GM19023 (cell line): Measurements from ENCODE around the gene POU2AF1.
A peak's percentile ranks its signal among the peaks of the same experiment; 100 is the strongest.

Experiments used
- ATAC-seq: cut with Tn5 transposase; IDR thresholded peaks from one replicate; pipeline ENCODE4 v1.9.1; 2021; ENCODE audit warnings: mild to moderate bottlenecking, moderate library complexity; ENCODE audit not compliant: unreplicated experiment

Gene POU2AF1

GRCh38 chr11:111388420-111388819, 9.3 kb upstream of the POU2AF1 start:
- no peak for ATAC-seq

- ATAC-seq, result no peak
Measured at GRCh38 chr11:111387363-111387762, 8.3 kb upstream of the POU2AF1 start.

GRCh38 chr11:111386611-111387150, 7.6 kb upstream of the POU2AF1 start:
- no peak for ATAC-seq

- ATAC-seq, result no peak
Measured at GRCh38 chr11:111384494-111384893, 5.4 kb upstream of the POU2AF1 start.

GRCh38 chr11:111382451-111382850, 3.4 kb upstream of the POU2AF1 start:
- no peak for ATAC-seq

GRCh38 chr11:111379602-111380136, 594 bp upstream of the POU2AF1 start:
- ATAC-seq, result peak; percentile 36

GRCh38 chr11:111378185-111378860, 752 bp downstream of the POU2AF1 start:
- ATAC-seq, result no peak

GRCh38 chr11:111376181-111376871, 2.7 kb downstream of the POU2AF1 start:
- no peak for ATAC-seq

GRCh38 chr11:111373590-111373989, 5.5 kb downstream of the POU2AF1 start:
- no peak for ATAC-seq

GRCh38 chr11:111372538-111372937, 6.5 kb downstream of the POU2AF1 start:
- no peak for ATAC-seq

GRCh38 chr11:111370902-111371578, 8.0 kb downstream of the POU2AF1 start:
- peak; percentile 23 for ATAC-seq

- no peak for ATAC-seq
Measured at GRCh38 chr11:111370270-111370901, 8.7 kb downstream of the POU2AF1 start.

- no peak for ATAC-seq
Measured at GRCh38 chr11:111368285-111368560, 10.9 kb downstream of the POU2AF1 start.

- ATAC-seq, result peak; percentile 55
Measured at GRCh38 chr11:111367411-111368284, 11.4 kb downstream of the POU2AF1 start.

- no peak for ATAC-seq
Measured at GRCh38 chr11:111366560-111367410, 12.3 kb downstream of the POU2AF1 start.

- ATAC-seq, result no peak
Measured at GRCh38 chr11:111365722-111366559, 13.1 kb downstream of the POU2AF1 start.

- ATAC-seq, result no peak
Measured at GRCh38 chr11:111364503-111364902, 14.6 kb downstream of the POU2AF1 start.

- ATAC-seq, result peak; percentile 30
Measured at GRCh38 chr11:111363985-111364384, 15.1 kb downstream of the POU2AF1 start.
